Skeletal muscle cell (primary cell): Measurements from ENCODE around the gene UBE2N.
A peak's percentile ranks its signal among the peaks of the same experiment; 100 is the strongest.

Experiments
- DNase-seq: peaks from one replicate; pipeline ENCODE4 v3.0.0-alpha.2; 2010; ENCODE audit warnings: low read depth
- H3K4me3 ChIP-seq: 2 replicates; pipeline ENCODE4 v1.5.1; 2011; ENCODE audit warnings: low read depth, mild to moderate bottlenecking, control low read depth, low read length, moderate library complexity

Gene UBE2N

GRCh38 chr12:93441617-93442410, at the start of gene UBE2N:
Gene UBE2N, minus strand, starts transcription at chr12:93441947. Its CDS starts 63 bp downstream, at chr12:93441884.
- DNase-seq: peak; percentile 90
- H3K4me3 ChIP-seq: peak within 1 kb of the TSS; percentile 85

- DNase-seq: no peak
- H3K4me3 ChIP-seq: no peak overlapping the region
Measured at GRCh38 chr12:93484315-93484981, 42.7 kb upstream of the UBE2N start.

- no peak for DNase-seq
- H3K4me3 ChIP-seq: no peak overlapping the region
Measured at GRCh38 chr12:93483151-93483807, 41.5 kb upstream of the UBE2N start.

GRCh38 chr12:93482721-93483120, 41.0 kb upstream of the UBE2N start:
- no peak overlapping the region for H3K4me3 ChIP-seq
- no peak for DNase-seq

- H3K4me3 ChIP-seq: no peak overlapping the region
- no peak for DNase-seq
Measured at GRCh38 chr12:93476555-93476954, 34.8 kb upstream of the UBE2N start.

- no peak for DNase-seq
- H3K4me3 ChIP-seq: no peak overlapping the region
Measured at GRCh38 chr12:93469386-93469785, 27.6 kb upstream of the UBE2N start.

- peak overlapping the region; percentile 95 for H3K4me3 ChIP-seq
- no peak for DNase-seq
Measured at GRCh38 chr12:93468008-93468371, 26.2 kb upstream of the UBE2N start.

GRCh38 chr12:93467351-93468007, 25.7 kb upstream of the UBE2N start, which contains the start of gene MRPL42:
Gene MRPL42, plus strand, starts transcription at chr12:93467514. Its CDS starts 1,772 bp downstream, at chr12:93469286.
- H3K4me3 ChIP-seq: peak within 1 kb of the TSS; percentile 95
- peak; percentile 51 for DNase-seq

GRCh38 chr12:93466625-93467350, 25.0 kb upstream of the UBE2N start:
- H3K4me3 ChIP-seq: no peak overlapping the region
- no peak for DNase-seq

GRCh38 chr12:93465841-93466240, 24.1 kb upstream of the UBE2N start:
- H3K4me3 ChIP-seq: no peak overlapping the region
- DNase-seq: no peak

- H3K4me3 ChIP-seq: no peak overlapping the region
- no peak for DNase-seq
Measured at GRCh38 chr12:93461503-93461902, 19.8 kb upstream of the UBE2N start.

GRCh38 chr12:93460902-93461301, 19.2 kb upstream of the UBE2N start:
- H3K4me3 ChIP-seq: no peak overlapping the region
- DNase-seq: no peak

- H3K4me3 ChIP-seq: no peak overlapping the region
- no peak for DNase-seq
Measured at GRCh38 chr12:93460003-93460402, 18.3 kb upstream of the UBE2N start.

GRCh38 chr12:93459097-93459496, 17.4 kb upstream of the UBE2N start:
- no peak for DNase-seq
- H3K4me3 ChIP-seq: no peak overlapping the region

- DNase-seq: no peak
Measured at GRCh38 chr12:93456077-93456476, 14.3 kb upstream of the UBE2N start.

GRCh38 chr12:93453633-93454032, 11.9 kb upstream of the UBE2N start:
- H3K4me3 ChIP-seq: no peak overlapping the region
- no peak for DNase-seq

More at GRCh38 chr12:93456077-93456476, 14.3 kb upstream of the UBE2N start:
- no peak overlapping the region for H3K4me3 ChIP-seq

GRCh38 chr12:93451423-93452158, 9.8 kb upstream of the UBE2N start:
- no peak for DNase-seq
- H3K4me3 ChIP-seq: no peak overlapping the region

GRCh38 chr12:93449277-93449676, 7.5 kb upstream of the UBE2N start:
- no peak for DNase-seq
- no peak overlapping the region for H3K4me3 ChIP-seq

- no peak for DNase-seq
- no peak overlapping the region for H3K4me3 ChIP-seq
Measured at GRCh38 chr12:93448796-93449195, 7.0 kb upstream of the UBE2N start.
